Stomach smooth muscle (tissue), 2 donors: ENCODE measurements around the gene MKNK2.

Source experiments
- H3K27ac ChIP-seq: one replicate; pipeline ENCODE4 v1.7.0; 2013; ENCODE audit warnings: mild to moderate bottlenecking, low read length, inconsistent platforms
- H3K27me3 ChIP-seq, 2 donors: one replicate each; pipeline ENCODE4 v1.7.0; 2013; ENCODE audit warnings: low read length in 2 of 2; ENCODE audit not compliant: insufficient read depth in 2 of 2, control insufficient read depth in 1 of 2
- H3K36me3 ChIP-seq, 2 donors: one replicate each; pipeline ENCODE4 v1.7.0; 2013; ENCODE audit warnings: low read length in 2 of 2; ENCODE audit not compliant: control insufficient read depth in 2 of 2, insufficient read depth in 2 of 2
- H3K4me1 ChIP-seq: one replicate; pipeline ENCODE4 v1.7.0; 2013; ENCODE audit warnings: low read length; ENCODE audit not compliant: control insufficient read depth, insufficient read depth
- H3K4me3 ChIP-seq, 2 donors: one replicate each; pipeline ENCODE4 v1.7.0; 2013; ENCODE audit warnings: low read length in 2 of 2
- H3K9ac ChIP-seq, 2 donors: one replicate each; pipeline ENCODE4 v1.7.0; 2013; ENCODE audit warnings: low read length in 2 of 2, mild to moderate bottlenecking in 1 of 2
- H3K9me3 ChIP-seq, 2 donors: one replicate each; pipeline ENCODE4 v1.7.0; 2013; ENCODE audit warnings: low read length in 2 of 2; ENCODE audit not compliant: control insufficient read depth in 2 of 2
- donor health status: healthy.
- donor health status: Pancreatic carcinoma.

Gene MKNK2

DNA sequence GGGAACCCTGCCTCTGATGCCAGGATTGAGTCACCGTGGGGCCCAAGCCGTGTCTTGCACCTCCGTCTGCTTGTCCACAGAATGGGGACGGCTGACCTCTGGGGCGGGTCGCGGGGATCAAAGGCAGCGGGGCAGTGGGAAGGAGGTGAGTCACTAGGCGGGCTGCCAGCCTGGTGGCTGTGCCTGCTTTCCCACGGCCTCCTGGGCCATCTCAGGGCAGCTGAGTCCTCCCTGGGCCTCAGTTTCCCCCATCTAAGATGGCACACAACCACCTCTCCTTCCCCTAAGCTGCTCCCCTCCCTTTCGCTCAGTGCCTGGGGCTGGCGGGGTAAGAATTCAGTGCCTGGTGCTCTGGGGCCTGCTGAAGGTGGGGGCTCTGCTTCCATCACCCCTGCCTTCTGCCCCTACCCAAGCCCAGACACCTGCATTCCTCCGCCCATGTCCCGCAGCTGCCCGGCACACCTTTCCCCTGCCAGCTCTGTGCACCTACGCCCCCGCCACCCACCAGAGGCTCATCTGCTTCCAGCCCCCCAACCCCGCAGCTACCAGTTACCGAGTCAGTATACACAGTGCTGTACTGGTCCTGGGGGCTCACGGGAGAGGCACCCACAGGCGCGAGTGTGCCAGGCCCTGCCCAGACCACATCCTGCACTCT lies 3.5 kb downstream of the MKNK2 start:
- Histone ChIP-seq H3K4me3 (peak overlapping the region in 1 of 2 donors; percentile 95), H3K27me3 (no peaks in the 10 kb centered on the region), H3K9me3 (no peaks in the 10 kb centered on the region), H3K36me3 (peaks cover 12 to 14% of the 10 kb centered on the region in 2 donors), H3K9ac (peak overlapping the region in 1 of 2 donors; percentile 28), H3K4me1 (peaks cover 80% of the 10 kb centered on the region), H3K27ac (peak overlapping the region; percentile 85)

DNA sequence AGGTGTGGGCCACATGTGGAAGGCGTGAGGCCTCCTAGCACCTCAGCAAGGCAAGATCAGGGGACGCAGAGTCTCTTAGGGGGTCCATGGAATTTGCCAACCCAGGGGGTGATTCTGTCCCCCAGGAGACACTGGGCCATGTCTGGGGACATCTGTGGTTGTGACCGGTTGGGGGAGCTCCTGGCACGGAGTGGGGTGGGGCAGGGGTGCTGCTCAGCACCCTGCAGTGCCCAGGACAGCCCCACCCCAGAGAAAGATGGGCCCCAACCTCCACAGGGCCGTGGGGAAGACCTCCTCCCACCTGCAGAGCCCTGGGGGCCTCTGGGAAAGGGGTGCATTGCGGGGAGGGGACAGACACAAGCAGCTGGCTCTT lies 4.0 kb downstream of the MKNK2 start:
- Histone ChIP-seq H3K9me3 (no peaks in the 10 kb centered on the region), H3K36me3 (peaks cover 12 to 14% of the 10 kb centered on the region in 2 donors), H3K4me3 (no peak overlapping the region), H3K27me3 (no peaks in the 10 kb centered on the region), H3K4me1 (peaks cover 78% of the 10 kb centered on the region), H3K9ac (no peak overlapping the region), H3K27ac (peak overlapping the region; percentile 85)

DNA sequence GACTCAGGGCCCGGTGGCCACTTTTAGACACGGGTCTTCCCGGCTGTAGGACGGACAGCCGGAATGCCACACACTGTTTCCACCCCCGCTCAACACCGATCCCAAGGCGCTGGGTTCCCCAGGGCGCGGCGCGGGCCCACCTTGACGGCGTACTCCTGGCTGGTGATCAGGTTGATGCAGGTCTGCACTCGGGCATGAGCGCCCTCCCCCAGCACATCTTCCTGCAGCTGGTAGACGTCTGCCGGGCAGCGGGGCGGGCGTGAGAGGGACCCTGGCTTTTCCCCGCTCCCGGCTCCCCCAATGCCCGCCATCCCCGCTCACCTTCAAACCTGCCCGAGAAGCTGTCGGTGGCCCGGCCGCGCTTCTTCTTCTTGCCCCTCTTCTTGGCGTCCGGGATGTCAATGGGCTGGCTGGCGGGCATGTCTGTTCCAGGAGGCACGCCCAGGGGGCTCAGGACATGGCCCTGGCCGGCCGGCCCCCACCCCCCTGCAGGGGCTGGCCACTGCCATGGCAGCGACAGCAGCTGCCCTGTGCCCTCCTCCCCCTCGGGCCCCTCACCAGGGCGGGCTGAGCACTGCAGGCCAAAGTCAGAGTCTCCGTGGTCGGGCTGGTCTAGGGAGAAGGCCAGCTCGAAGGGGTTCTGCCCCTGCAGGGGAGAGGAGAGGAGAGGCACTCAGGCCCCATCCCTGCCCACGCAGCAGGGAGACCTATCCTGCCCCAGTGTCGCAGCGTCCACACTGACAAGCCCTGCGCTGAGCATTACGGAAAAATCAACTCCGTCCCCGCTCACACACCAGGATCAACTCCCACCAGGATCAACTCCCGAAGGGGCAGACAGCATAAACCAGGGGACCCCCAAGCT lies 4.8 kb downstream of the MKNK2 start:
- Histone ChIP-seq H3K27me3 (no peaks in the 10 kb centered on the region), H3K4me3 (no peak overlapping the region), H3K4me1 (peaks cover 76% of the 10 kb centered on the region), H3K27ac (peak overlapping the region; percentile 85), H3K9me3 (no peaks in the 10 kb centered on the region), H3K9ac (no peak overlapping the region), H3K36me3 (peaks cover 13 to 14% of the 10 kb centered on the region in 2 donors)

DNA sequence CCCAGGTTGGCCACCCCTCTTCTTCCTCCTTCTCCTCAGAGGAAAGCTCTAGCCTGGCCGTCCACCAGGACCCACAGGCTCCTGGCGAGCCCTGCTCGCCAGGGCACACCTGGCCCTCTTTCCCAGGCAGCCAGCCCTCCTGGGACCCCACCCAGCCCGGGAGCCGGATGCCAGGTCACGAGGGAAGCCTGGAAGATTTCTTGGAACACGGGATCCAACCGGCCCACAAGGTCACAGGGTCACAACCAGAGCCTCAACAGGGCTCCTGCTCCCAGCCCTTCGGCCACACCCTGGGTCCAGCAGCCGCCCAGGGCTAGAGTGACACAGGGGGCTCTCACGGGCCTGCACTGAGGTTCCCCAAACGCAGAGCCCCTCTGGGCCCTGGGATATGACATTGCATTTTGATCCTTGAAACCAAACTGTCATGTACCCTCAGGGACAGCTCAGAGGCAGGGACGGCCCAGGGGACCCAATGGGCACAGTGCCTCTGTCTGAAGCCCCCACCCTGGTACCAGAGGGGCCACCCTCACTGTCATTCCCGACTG lies 5.5 kb downstream of the MKNK2 start:
- Histone ChIP-seq H3K36me3 (peaks cover 17 to 20% of the 10 kb centered on the region in 2 donors), H3K4me3 (no peak overlapping the region), H3K27ac (peak overlapping the region; percentile 37), H3K4me1 (peaks cover 83% of the 10 kb centered on the region), H3K9me3 (no peaks in the 10 kb centered on the region), H3K27me3 (no peaks in the 10 kb centered on the region), H3K9ac (peak overlapping the region in 1 of 2 donors; percentile 5)

DNA sequence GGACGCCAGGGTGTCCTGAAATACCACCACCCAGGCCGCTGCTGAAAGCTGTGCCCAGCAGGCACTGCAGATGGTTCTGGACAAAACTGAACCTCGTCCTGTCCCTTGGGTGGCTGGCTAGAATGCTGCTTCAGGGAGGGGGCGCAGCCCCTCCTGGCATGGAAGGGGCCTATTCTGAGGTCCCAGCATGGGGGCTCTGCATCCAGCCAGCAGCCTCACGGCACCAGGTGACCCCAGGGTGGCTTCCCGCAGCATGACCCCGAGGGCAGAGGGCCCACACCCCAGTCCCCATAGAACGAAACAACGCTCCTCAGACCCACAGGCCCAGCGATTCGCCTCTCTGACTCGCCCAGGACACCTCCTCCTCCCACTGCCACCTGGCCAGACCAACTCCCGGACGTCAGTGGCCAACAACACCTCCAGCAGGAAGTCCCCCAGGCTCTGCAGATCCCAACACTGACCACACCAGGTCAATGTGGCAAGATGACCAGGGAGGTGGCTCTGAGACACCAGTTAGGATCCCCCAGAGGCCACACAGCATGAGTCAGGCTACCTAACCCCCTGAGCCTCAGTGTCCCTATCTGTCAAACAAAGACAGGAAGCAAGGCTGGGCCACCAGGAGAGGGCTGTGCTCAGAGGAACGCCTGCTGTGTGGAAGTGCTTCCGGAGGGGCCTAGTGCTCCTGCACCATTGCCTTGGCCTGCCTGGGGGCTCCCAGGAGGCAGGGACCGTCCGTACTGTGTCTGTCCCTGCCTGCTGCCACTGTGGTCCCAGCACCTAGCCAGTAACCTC lies 6.1 kb downstream of the MKNK2 start:
- Histone ChIP-seq H3K9ac (no peak overlapping the region), H3K27ac (peak overlapping the region; percentile 37), H3K4me1 (peaks cover 87% of the 10 kb centered on the region), H3K9me3 (no peaks in the 10 kb centered on the region), H3K27me3 (no peaks in the 10 kb centered on the region), H3K36me3 (peaks cover 21 to 22% of the 10 kb centered on the region in 2 donors), H3K4me3 (no peak overlapping the region)

DNA sequence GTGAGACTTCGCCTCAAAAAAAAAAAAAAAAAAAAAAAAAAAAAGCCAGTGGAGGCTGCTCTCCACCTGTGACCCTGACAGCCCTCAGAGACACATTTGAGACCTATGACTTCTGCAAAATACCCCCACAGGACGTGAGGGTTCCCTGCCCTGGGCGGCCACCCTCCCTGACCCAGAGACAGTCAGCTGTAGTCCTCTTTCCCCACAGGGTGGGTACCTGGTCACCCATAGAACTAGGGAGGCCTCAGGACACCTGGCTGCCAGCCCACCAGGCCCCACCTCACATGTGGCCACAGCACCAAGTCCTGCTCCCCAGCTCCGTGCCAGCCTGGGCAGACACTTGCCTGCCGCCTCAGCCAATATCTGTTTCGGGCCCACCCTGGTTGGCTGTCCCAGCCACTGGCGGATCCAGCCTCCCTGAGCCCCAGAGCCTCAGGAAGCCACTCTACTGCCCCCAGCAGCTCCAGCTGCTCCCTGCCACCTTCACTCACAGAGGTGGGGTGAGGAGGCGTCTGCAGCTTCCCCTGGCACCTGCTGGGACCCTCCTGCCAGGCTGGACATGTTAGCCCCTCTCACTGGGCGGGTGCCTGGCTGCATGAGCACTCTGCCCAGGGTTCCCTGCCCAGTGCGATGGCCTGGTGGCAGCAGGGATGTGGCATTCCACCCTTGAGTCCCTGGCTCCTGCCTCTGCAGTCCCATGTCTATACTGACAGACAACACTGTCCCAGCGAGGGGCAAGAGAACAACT lies 6.9 kb downstream of the MKNK2 start:
- Histone ChIP-seq H3K4me3 (no peak overlapping the region), H3K9me3 (no peaks in the 10 kb centered on the region), H3K27ac (peak overlapping the region; percentile 37), H3K9ac (no peak overlapping the region), H3K4me1 (peaks cover 80% of the 10 kb centered on the region), H3K36me3 (peaks cover 21 to 26% of the 10 kb centered on the region in 2 donors), H3K27me3 (no peaks in the 10 kb centered on the region)

DNA sequence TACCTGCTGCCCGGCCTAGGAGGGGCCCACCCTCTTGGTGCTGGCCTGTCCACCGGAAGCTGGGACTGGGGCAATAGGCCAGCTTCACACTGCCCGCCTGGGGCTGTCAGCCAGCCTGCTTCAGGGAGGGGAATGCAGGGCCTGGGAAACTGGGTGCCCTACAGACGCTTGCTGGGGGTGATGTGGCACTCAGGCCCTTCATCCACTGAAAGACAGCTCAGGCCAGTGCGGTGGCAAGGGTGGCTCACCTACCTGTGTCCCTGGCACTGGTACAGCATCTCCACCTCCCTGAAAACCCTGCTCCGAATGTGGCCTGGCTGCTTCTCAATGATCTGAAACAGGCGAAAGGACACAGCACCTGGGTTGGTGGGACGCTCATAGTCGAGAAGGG lies 7.8 kb downstream of the MKNK2 start:
- Histone ChIP-seq H3K27me3 (no peaks in the 10 kb centered on the region), H3K4me1 (peaks cover 71% of the 10 kb centered on the region), H3K27ac (peak overlapping the region; percentile 86), H3K36me3 (peaks cover 21 to 26% of the 10 kb centered on the region in 2 donors), H3K9me3 (no peaks in the 10 kb centered on the region), H3K9ac (peak overlapping the region in 1 of 2 donors; percentile 13), H3K4me3 (no peak overlapping the region)

DNA sequence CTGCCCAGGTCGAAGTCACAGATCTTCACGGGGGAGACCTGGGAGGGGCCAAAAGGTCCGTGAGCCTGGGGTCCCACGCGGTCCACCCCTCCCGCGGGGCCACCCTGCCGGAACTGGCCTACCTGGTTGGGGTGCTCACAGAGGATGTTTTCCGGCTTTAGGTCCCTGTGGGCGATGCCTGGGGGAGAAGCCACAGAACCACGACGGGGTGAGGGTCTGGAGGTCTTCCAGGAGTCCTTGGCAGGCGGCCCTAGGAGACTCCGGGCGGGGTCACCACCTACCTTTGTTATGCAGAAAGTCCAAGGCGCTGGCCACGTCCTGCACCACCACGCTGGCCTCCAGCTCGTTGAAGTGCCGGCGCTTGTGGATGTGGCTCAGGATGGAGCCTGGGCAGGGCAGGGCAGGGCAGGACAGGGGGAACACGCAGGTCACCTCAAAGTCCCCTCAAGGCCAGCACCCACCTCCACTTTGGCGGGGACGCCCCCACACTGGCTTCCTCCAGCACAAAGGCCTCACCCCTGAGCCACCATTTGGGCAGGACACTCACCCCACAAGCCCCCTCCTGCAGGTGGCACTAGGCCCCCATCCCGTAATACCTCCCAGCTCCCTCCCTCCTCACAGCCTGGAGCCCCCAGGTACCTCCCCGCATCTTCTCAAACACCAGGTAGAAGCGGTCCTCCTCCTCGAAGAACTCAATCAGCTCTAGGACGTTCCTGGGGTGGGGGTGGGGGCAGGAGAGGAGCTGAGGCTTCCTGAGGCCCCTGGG lies 8.4 kb downstream of the MKNK2 start:
- peaks cover 65% of the 10 kb centered on the region for H3K4me1 ChIP-seq
- peak overlapping the region; percentile 58 to 62 for H3K9ac ChIP-seq
- peak overlapping the region; percentile 40 to 66 for H3K4me3 ChIP-seq
- H3K27ac ChIP-seq, result peak overlapping the region; percentile 86
- no peaks in the 10 kb centered on the region for H3K27me3 ChIP-seq
- peaks cover 21 to 26% of the 10 kb centered on the region in 2 donors for H3K36me3 ChIP-seq
- H3K9me3 ChIP-seq, result no peaks in the 10 kb centered on the region

DNA sequence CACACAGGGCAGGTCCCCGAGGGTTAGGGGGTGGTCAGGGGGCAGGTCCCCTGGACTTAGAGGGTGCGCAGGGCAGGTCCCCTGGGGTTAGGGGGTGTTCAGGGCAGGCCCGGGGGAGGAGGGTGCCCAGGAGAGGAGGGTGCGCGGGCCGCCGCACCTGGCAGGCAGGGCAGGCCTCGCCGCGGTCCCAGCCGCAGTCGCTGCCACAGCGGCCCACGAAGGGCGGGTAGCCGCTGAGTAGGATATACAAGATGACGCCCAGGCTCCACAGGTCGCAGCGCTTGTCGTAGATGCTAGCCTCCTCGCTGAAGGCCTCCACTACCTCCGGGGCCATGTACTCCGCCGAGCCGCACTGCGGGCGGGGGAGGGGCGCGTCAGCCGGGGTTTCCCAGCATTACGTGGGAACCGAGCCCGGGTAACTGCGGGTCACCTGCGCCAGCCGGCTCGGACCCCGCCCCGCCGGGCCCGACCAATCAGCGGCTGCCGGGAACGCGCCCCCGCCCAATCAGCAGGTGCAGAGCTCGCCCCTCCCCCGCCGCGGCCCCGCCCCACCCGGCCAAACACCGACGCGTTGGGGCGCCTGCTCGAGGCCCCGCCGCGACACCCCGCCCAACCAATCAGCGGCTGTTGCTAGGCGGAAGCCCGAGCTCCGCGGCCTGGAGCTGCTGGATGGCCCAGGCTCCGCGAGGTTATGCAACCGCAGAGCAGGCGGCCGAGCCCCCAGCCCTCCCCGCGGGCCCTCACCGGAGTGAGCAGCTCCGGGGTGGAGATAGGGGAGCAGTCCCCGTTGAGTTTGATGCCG lies 9.2 kb downstream of the MKNK2 start:
- peaks cover 20 to 26% of the 10 kb centered on the region in 2 donors for H3K36me3 ChIP-seq
- peaks cover 57% of the 10 kb centered on the region for H3K4me1 ChIP-seq
- H3K9ac ChIP-seq, result peak overlapping the region; percentile 69
- H3K9me3 ChIP-seq, result no peaks in the 10 kb centered on the region
- H3K27ac ChIP-seq, result peak overlapping the region; percentile 89
- H3K27me3 ChIP-seq, result no peaks in the 10 kb centered on the region
- peak overlapping the region; percentile 47 to 70 for H3K4me3 ChIP-seq
